Activated naive CD8-positive, alpha-beta T cell treated with anti-CD3 and anti-CD28 coated beads, Interleukin-2, amount 10 ng/mL, durations not matched to agents 7 days and 5 days (primary cell): ENCODE results near the gene TIMD4. TPM values are rescaled to one million over a fixed set of nuclear protein-coding genes. Genes with fewer than 3 reads are reported as not detected.

Experiments
- ATAC-seq: fragments of 150-1000 bp; cut with Tn5 transposase; one replicate; pipeline ENCODE4 v1.10.0; 2021; ENCODE audit warnings: low read depth, moderate library complexity
- POLR2A ChIA-PET: fragments of 350-600 bp; sonication (Branson Sonifier 250); formaldehyde crosslinking; loops from one replicate; lab custom pipeline; 2021; ENCODE audit warnings: antibody characterized with exemption; lab: Charles Lee
- DNase-seq: peaks from one replicate; pipeline ENCODE4 v3.0.0; 2021
- H3K27ac Mint-ChIP-seq: one replicate; pipeline ENCODE4 v1.8.0; 2022; ENCODE audit warnings: mild to moderate bottlenecking, mixed read lengths
- H3K27me3 Mint-ChIP-seq: one replicate; pipeline ENCODE4 v1.8.0; 2022; ENCODE audit warnings: mild to moderate bottlenecking, moderate library complexity, mixed read lengths
- H3K36me3 Mint-ChIP-seq: one replicate; pipeline ENCODE4 v1.8.0; 2021; ENCODE audit warnings: mild to moderate bottlenecking, mixed read lengths
- H3K4me1 Mint-ChIP-seq: one replicate; pipeline ENCODE4 v1.8.0; 2021; ENCODE audit warnings: mixed read lengths
- H3K4me3 Mint-ChIP-seq: one replicate; pipeline ENCODE4 v1.8.0; 2022; ENCODE audit warnings: mild to moderate bottlenecking, moderate library complexity, mixed read lengths
- H3K9me3 Mint-ChIP-seq: one replicate; pipeline ENCODE4 v1.8.0; 2021; ENCODE audit warnings: mixed read lengths
- total RNA-seq, 2 experiments: library from RNA; stranded (reverse); gene quantifications; one replicate each; pipeline ENCODE4 v1.2.3, GENCODE V29; 2021

Gene TIMD4
- total RNA-seq, 2 experiments from 2014 or later, result 3.7 to 4.9 TPM

GRCh38 chr5:156914371-156914737 is 48.7 kb downstream of the TIMD4 start:
- Mint-ChIP-seq H3K4me3 (peak overlapping the region; percentile 43), H3K27me3 (no peaks in the 10 kb centered on the region), H3K4me1 (peaks cover 43% of the 10 kb centered on the region), H3K9me3 (peaks cover 8% of the 10 kb centered on the region), H3K36me3 (peaks cover 47% of the 10 kb centered on the region), H3K27ac (peak overlapping the region; percentile 77)
- peak; percentile 30 for ATAC-seq
- POLR2A ChIA-PET, result interaction anchor here (0.8 to 2.2 kb wide), 10 partner anchors 11 to 228 kb away, joined by 3 to 14 read pairs (median 4); partner anchors contain the start of gene MED7
- no peak for DNase-seq

- H3K27ac Mint-ChIP-seq, result peak overlapping the region; percentile 77
- H3K36me3 Mint-ChIP-seq, result peaks cover 42% of the 10 kb centered on the region
- DNase-seq (no peak), ATAC-seq (peak; percentile 95)
- H3K4me1 Mint-ChIP-seq, result peaks cover 38% of the 10 kb centered on the region
- peak overlapping the region; percentile 43 for H3K4me3 Mint-ChIP-seq
- no peaks in the 10 kb centered on the region for H3K27me3 Mint-ChIP-seq
- H3K9me3 Mint-ChIP-seq, result peaks cover 8% of the 10 kb centered on the region
- POLR2A ChIA-PET, result interaction anchor here (0.8 to 2.2 kb wide), 10 partner anchors 10 to 229 kb away, joined by 3 to 14 read pairs (median 4); partner anchors contain the start of gene MED7
Measured at GRCh38 chr5:156913719-156914370, 49.2 kb downstream of the TIMD4 start.

- H3K4me1 Mint-ChIP-seq, result peaks cover 35% of the 10 kb centered on the region
Measured at GRCh38 chr5:156913355-156913718, 49.7 kb downstream of the TIMD4 start.

GRCh38 chr5:156912869-156913268 is 50.2 kb downstream of the TIMD4 start:
- H3K9me3 Mint-ChIP-seq, result peaks cover 8% of the 10 kb centered on the region
- ATAC-seq (no peak), DNase-seq (no peak)
- peak overlapping the region; percentile 77 for H3K27ac Mint-ChIP-seq
- POLR2A ChIA-PET, result interaction anchor here (2.2 kb wide), 1 partner anchor 20 kb away, joined by 10 read pairs; no protein-coding TSS in a partner anchor
- H3K4me1 Mint-ChIP-seq, result peaks cover 32% of the 10 kb centered on the region
- no peaks in the 10 kb centered on the region for H3K27me3 Mint-ChIP-seq
- H3K4me3 Mint-ChIP-seq, result peak overlapping the region; percentile 11
- H3K36me3 Mint-ChIP-seq, result peaks cover 32% of the 10 kb centered on the region

More at GRCh38 chr5:156913355-156913718, 49.7 kb downstream of the TIMD4 start:
- H3K27me3 Mint-ChIP-seq, result no peaks in the 10 kb centered on the region
- DNase-seq (no peak), ATAC-seq (no peak)
- H3K36me3 Mint-ChIP-seq, result peaks cover 37% of the 10 kb centered on the region
- POLR2A ChIA-PET, result interaction anchor here (1.2 to 2.2 kb wide), 4 partner anchors 14 to 20 kb away, joined by 4 to 14 read pairs (median 8); no protein-coding TSS in a partner anchor
- H3K27ac Mint-ChIP-seq, result peak overlapping the region; percentile 77
- H3K9me3 Mint-ChIP-seq, result peaks cover 8% of the 10 kb centered on the region
- H3K4me3 Mint-ChIP-seq, result no peak overlapping the region

- Mint-ChIP-seq H3K36me3 (peaks cover 16% of the 10 kb centered on the region), H3K9me3 (peaks cover 7% of the 10 kb centered on the region), H3K27ac (no peak overlapping the region), H3K4me1 (peaks cover 21% of the 10 kb centered on the region), H3K27me3 (no peaks in the 10 kb centered on the region), H3K4me3 (no peak overlapping the region)
- POLR2A ChIA-PET, result no interaction called here
- ATAC-seq (no peak), DNase-seq (no peak)
Measured at GRCh38 chr5:156909180-156909579, 53.8 kb downstream of the TIMD4 start.

- Mint-ChIP-seq H3K4me3 (no peak overlapping the region), H3K36me3 (peaks cover 13% of the 10 kb centered on the region), H3K9me3 (peaks cover 5% of the 10 kb centered on the region), H3K4me1 (peaks cover 12% of the 10 kb centered on the region), H3K27ac (no peak overlapping the region), H3K27me3 (no peaks in the 10 kb centered on the region)
- DNase-seq (no peak), ATAC-seq (no peak)
- POLR2A ChIA-PET, result no interaction called here
Measured at GRCh38 chr5:156907667-156908066, 55.4 kb downstream of the TIMD4 start.

- H3K4me1 Mint-ChIP-seq, result peaks cover 12% of the 10 kb centered on the region
- H3K4me3 Mint-ChIP-seq, result peak overlapping the region; percentile 3
- H3K27ac Mint-ChIP-seq, result peak overlapping the region; percentile 2
- POLR2A ChIA-PET, result no interaction called here
- no peaks in the 10 kb centered on the region for H3K27me3 Mint-ChIP-seq
- H3K36me3 Mint-ChIP-seq, result peaks cover 10% of the 10 kb centered on the region
- ATAC-seq, result no peak
- DNase-seq, result no peak
- peaks cover 3% of the 10 kb centered on the region for H3K9me3 Mint-ChIP-seq
Measured at GRCh38 chr5:156906807-156907206, 56.2 kb downstream of the TIMD4 start.

- Mint-ChIP-seq H3K36me3 (peaks cover 27% of the 10 kb centered on the region), H3K4me1 (peaks cover 25% of the 10 kb centered on the region), H3K27ac (no peak overlapping the region), H3K27me3 (no peaks in the 10 kb centered on the region), H3K9me3 (peaks cover 7% of the 10 kb centered on the region), H3K4me3 (no peak overlapping the region)
- DNase-seq, result no peak
- POLR2A ChIA-PET, result no interaction called here
- ATAC-seq, result no peak
Measured at GRCh38 chr5:156896546-156896945, 66.5 kb downstream of the TIMD4 start.

- no peaks in the 10 kb centered on the region for H3K27me3 Mint-ChIP-seq
- H3K9me3 Mint-ChIP-seq, result peaks cover 5% of the 10 kb centered on the region
- peaks cover 31% of the 10 kb centered on the region for H3K4me1 Mint-ChIP-seq
- peaks cover 17% of the 10 kb centered on the region for H3K36me3 Mint-ChIP-seq
- POLR2A ChIA-PET, result interaction anchor here (1.1 to 2.3 kb wide), 4 partner anchors 20 to 374 kb away, joined by 3 to 10 read pairs (median 3); no protein-coding TSS in a partner anchor
- peak overlapping the region; percentile 36 for H3K4me3 Mint-ChIP-seq
- H3K27ac Mint-ChIP-seq, result peak overlapping the region; percentile 87
- ATAC-seq (peak; percentile 61), DNase-seq (no peak)
Measured at GRCh38 chr5:156893517-156893916, 69.5 kb downstream of the TIMD4 start.

- Mint-ChIP-seq H3K4me1 (peaks cover 31% of the 10 kb centered on the region), H3K36me3 (peaks cover 13% of the 10 kb centered on the region)
- ATAC-seq, result no peak
Measured at GRCh38 chr5:156892864-156893263, 70.2 kb downstream of the TIMD4 start.

GRCh38 chr5:156892223-156892622 is 70.8 kb downstream of the TIMD4 start:
- DNase-seq (no peak), ATAC-seq (peak; percentile 67)
- Mint-ChIP-seq H3K36me3 (peaks cover 13% of the 10 kb centered on the region), H3K27ac (peak overlapping the region; percentile 87), H3K27me3 (no peaks in the 10 kb centered on the region), H3K4me1 (peaks cover 31% of the 10 kb centered on the region), H3K9me3 (peaks cover 5% of the 10 kb centered on the region), H3K4me3 (peak overlapping the region; percentile 1)
- POLR2A ChIA-PET, result interaction anchor here (1.0 to 2.3 kb wide), 6 partner anchors 22 to 250 kb away, joined by 3 to 10 read pairs (median 4); no protein-coding TSS in a partner anchor

More at GRCh38 chr5:156892864-156893263, 70.2 kb downstream of the TIMD4 start:
- Mint-ChIP-seq H3K27me3 (no peaks in the 10 kb centered on the region), H3K9me3 (peaks cover 5% of the 10 kb centered on the region), H3K27ac (peak overlapping the region; percentile 87), H3K4me3 (peak overlapping the region; percentile 36)
- POLR2A ChIA-PET, result interaction anchor here (1.0 to 2.3 kb wide), 6 partner anchors 21 to 249 kb away, joined by 3 to 10 read pairs (median 4); no protein-coding TSS in a partner anchor
- DNase-seq, result no peak

GRCh38 chr5:156888520-156888919 is 74.5 kb downstream of the TIMD4 start:
- no peak overlapping the region for H3K27ac Mint-ChIP-seq
- no peak for DNase-seq
- ATAC-seq, result no peak
- H3K27me3 Mint-ChIP-seq, result no peaks in the 10 kb centered on the region
- POLR2A ChIA-PET, result interaction anchor here (1.2 kb wide), 1 partner anchor 26 kb away, joined by 4 read pairs; no protein-coding TSS in a partner anchor
- H3K4me1 Mint-ChIP-seq, result peaks cover 23% of the 10 kb centered on the region
- H3K4me3 Mint-ChIP-seq, result no peak overlapping the region
- H3K36me3 Mint-ChIP-seq, result peaks cover 2% of the 10 kb centered on the region
- peaks cover 2% of the 10 kb centered on the region for H3K9me3 Mint-ChIP-seq

- Mint-ChIP-seq H3K4me3 (no peak overlapping the region), H3K27me3 (no peaks in the 10 kb centered on the region), H3K36me3 (peaks cover 7% of the 10 kb centered on the region), H3K9me3 (peaks cover 5% of the 10 kb centered on the region), H3K4me1 (peaks cover 1% of the 10 kb centered on the region), H3K27ac (no peak overlapping the region)
- no peak for DNase-seq
- no peak for ATAC-seq
- POLR2A ChIA-PET, result no interaction called here
Measured at GRCh38 chr5:156883316-156883875, 79.6 kb downstream of the TIMD4 start.
